Nephron progenitor cell (in vitro differentiated cells): Measurements from ENCODE around the gene PCBD2.
"Not testable (repeated sequence)": the region's sequence is repeated elsewhere in the genome, so short reads cannot be mapped to it uniquely, and the experiment has no call there.

ENCODE experiments used
- DNase-seq: peaks from one replicate; pipeline ENCODE4 v3.0.0; 2021
- H3K27ac Mint-ChIP-seq: 2 replicates; pipeline ENCODE4 v1.8.0; 2021; ENCODE audit warnings: mild to moderate bottlenecking, moderate library complexity, mixed read lengths
- H3K27me3 Mint-ChIP-seq: 2 replicates; pipeline ENCODE4 v1.8.0; 2021; ENCODE audit warnings: mild to moderate bottlenecking, low read depth, mixed read lengths; ENCODE audit not compliant: poor library complexity
- H3K36me3 Mint-ChIP-seq: 2 replicates; pipeline ENCODE4 v1.8.0; 2021; ENCODE audit warnings: low read depth, mixed read lengths
- H3K4me1 Mint-ChIP-seq: 2 replicates; pipeline ENCODE4 v1.8.0; 2021; ENCODE audit warnings: mixed read lengths
- H3K4me3 Mint-ChIP-seq: 2 replicates; pipeline ENCODE4 v1.8.0; 2021; ENCODE audit warnings: mild to moderate bottlenecking, moderate library complexity, mixed read lengths
- H3K9me3 Mint-ChIP-seq: 2 replicates; pipeline ENCODE4 v1.8.0; 2021; ENCODE audit warnings: mild to moderate bottlenecking, moderate library complexity, mixed read lengths
- TF ChIP-seq, protein P1 (sequence below): fragments of 200-600 bp; sonication (generic); IDR thresholded peaks from 2 replicates; pipeline ENCODE4 v1.5.0; 2021; ENCODE audit warnings: antibody characterized with exemption

Gene PCBD2

DNA sequence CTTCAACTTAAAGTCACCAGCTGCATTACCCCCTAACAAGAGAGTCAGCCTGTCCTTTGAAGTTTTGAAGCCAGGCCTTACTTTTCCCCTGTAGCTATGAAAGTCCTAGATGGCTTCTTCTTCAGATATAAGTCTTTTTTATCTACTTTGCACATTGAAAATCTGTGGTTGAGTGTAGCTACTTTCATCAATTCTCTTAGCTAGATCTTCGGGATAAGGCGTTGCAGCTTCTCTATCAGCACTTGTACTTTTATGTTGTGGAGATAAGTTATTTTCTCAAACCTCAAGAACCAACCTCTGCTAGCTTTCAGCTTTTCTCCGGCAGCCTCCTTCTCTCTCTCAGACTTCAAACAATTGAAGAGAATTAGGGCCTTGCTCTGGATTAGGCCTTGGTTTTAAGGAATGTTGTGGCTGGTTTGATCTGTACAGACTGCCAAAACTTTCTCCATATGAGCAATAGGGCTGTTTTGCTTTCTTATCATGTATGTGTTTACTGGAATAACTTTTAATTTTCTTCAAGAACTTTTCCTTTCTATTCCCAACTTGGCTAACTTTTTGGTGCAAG lies 84.4 kb downstream of the PCBD2 start:
- Mint-ChIP-seq H3K36me3 (no peaks in the 10 kb centered on the region), H3K9me3 (peaks cover 24% of the 10 kb centered on the region), H3K27me3 (peaks cover 3% of the 10 kb centered on the region), H3K4me3 (no peak overlapping the region), H3K4me1 (no peaks in the 10 kb centered on the region), H3K27ac (no peak overlapping the region)
- TF ChIP-seq, protein P1, sequence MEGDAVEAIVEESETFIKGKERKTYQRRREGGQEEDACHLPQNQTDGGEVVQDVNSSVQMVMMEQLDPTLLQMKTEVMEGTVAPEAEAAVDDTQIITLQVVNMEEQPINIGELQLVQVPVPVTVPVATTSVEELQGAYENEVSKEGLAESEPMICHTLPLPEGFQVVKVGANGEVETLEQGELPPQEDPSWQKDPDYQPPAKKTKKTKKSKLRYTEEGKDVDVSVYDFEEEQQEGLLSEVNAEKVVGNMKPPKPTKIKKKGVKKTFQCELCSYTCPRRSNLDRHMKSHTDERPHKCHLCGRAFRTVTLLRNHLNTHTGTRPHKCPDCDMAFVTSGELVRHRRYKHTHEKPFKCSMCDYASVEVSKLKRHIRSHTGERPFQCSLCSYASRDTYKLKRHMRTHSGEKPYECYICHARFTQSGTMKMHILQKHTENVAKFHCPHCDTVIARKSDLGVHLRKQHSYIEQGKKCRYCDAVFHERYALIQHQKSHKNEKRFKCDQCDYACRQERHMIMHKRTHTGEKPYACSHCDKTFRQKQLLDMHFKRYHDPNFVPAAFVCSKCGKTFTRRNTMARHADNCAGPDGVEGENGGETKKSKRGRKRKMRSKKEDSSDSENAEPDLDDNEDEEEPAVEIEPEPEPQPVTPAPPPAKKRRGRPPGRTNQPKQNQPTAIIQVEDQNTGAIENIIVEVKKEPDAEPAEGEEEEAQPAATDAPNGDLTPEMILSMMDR = no peak
- DNase-seq = no peak

DNA sequence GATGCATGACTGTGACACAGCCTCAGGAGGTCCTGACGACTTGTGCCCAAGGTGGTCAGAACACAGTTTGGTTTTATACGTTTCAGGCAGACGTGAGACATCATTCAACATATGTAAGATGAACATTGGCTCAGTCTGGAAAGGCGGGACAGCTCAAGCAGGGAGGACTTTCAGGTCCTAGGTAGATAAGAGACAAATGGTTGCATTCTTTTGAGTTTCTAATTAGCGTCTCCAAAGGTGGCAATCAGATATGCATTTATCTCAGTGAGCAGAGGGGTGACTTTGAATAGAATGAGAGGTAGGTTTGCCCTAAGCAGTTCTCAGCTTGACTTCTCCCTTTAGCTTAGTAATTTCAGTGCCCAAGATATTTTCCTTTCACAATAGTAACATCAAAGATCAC lies 85.3 kb downstream of the PCBD2 start:
- H3K4me1 Mint-ChIP-seq, H3K27ac Mint-ChIP-seq, DNase-seq, H3K27me3 Mint-ChIP-seq, H3K4me3 Mint-ChIP-seq, H3K36me3 Mint-ChIP-seq: not testable (repeated sequence)
- peaks cover 18% of the 10 kb centered on the region for H3K9me3 Mint-ChIP-seq

DNA sequence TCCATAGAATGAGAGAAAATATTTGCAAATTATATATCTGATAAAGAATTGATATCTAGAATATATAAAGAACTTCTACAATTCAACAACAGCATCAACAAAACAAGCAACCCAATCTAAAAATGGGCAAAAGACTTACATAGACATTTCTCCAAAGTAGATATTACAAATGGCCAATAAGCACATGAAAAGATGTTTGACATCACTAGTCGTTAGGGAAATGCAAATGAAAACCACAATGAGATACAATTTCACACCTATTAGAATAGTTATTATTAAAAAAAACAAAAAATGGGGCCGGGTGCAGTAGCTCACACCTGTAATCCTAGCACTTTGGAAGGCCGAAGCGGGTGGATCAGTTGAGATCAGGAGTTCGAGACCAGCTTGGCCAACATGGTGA lies 87.2 kb downstream of the PCBD2 start:
- peaks cover 6% of the 10 kb centered on the region for H3K27me3 Mint-ChIP-seq
- peaks cover 17% of the 10 kb centered on the region for H3K9me3 Mint-ChIP-seq
- no peaks in the 10 kb centered on the region for H3K36me3 Mint-ChIP-seq

DNA sequence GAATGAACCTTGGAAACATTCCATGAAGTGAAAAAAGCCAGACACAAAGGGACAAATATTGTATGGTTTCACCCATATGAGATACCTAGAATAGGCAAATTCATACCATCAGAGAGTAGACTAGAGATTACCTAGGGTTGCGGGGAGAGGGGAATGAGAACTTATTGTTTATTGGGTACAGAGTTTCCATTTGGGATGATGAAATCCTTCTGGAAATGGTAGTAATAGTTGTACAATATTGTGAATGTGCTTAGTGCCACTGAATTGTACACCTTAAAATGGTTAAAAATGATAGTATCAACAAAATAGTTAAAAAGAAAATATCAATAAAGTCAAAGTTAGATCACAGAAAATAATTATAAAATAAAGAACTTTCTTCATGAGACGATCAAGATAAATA lies 88.2 kb downstream of the PCBD2 start:
- no peak for DNase-seq
- peaks cover 17% of the 10 kb centered on the region for H3K9me3 Mint-ChIP-seq
- TF ChIP-seq, protein P1 = no peak
- no peak overlapping the region for H3K4me3 Mint-ChIP-seq
- no peaks in the 10 kb centered on the region for H3K36me3 Mint-ChIP-seq
- no peaks in the 10 kb centered on the region for H3K4me1 Mint-ChIP-seq
- no peak overlapping the region for H3K27ac Mint-ChIP-seq
- H3K27me3 Mint-ChIP-seq = peaks cover 6% of the 10 kb centered on the region

More for the DNA sequence above, 87.2 kb downstream of the PCBD2 start:
- TF ChIP-seq, protein P1 = no peak
- Mint-ChIP-seq H3K27ac (no peak overlapping the region), H3K4me1 (no peaks in the 10 kb centered on the region), H3K4me3 (no peak overlapping the region)
- DNase-seq = no peak

DNA sequence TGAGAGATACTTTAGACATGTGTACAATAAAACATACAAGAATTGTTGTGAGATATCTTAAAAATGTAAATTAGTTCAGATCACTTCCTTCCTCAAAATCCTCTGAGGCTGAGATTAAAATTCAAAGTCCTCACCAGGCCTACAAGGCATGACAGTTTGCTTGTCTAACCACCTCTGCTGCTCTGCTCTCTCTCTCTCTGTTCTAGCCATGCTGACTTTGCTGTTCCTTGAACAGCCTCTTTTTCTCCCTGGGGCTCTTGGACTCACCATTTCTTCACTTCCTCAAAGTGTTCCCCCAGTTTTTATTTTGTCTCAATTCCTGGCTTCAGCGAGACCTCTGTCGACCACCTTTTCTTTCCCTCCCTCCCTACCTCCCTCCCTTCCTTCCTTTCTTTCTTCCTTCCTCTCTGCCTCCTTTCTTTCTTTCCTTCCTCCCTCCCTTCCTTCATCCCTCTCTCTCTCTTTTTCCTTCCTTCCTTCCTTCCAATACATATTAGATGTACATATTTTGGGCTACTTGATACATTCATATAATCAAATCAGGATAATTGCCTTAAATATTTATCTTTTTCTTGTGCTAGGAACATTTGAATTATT lies 89.7 kb downstream of the PCBD2 start:
- Mint-ChIP-seq H3K4me1 (no peaks in the 10 kb centered on the region), H3K27me3 (peaks cover 9% of the 10 kb centered on the region), H3K27ac (no peak overlapping the region), H3K9me3 (peaks cover 17% of the 10 kb centered on the region), H3K36me3 (no peaks in the 10 kb centered on the region), H3K4me3 (no peak overlapping the region)
- no peak for DNase-seq
- TF ChIP-seq, protein P1 = no peak

DNA sequence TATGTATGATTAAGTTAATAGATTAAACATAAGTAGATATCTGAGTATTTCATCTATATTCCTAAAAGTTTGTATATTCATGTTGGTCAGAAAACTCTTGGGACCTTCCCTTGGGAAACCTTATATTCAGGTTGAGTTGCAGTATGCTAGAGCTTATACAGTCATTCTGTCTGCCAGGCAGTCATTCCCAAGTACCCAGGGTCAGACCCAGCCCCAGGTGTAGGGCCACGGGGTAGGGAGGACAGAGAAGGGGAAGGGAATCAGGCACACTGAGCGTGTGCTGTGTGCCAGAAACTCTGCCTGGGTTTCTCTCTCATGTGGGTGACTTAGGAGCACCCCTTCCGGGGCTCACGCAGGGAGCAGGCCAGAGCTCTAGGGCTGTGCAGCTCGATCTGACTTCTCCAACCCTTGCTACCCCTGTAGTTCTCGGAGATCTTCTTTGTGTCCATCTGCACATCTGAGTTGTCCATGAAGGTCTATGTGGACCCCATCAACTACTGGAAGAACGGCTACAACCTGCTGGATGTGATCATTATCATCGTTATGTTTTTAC lies 91.0 kb downstream of the PCBD2 start:
- no peak overlapping the region for H3K27ac Mint-ChIP-seq
- TF ChIP-seq, protein P1 = no peak
- peaks cover 15% of the 10 kb centered on the region for H3K27me3 Mint-ChIP-seq
- H3K4me3 Mint-ChIP-seq = no peak overlapping the region
- H3K9me3 Mint-ChIP-seq = peaks cover 9% of the 10 kb centered on the region
- DNase-seq = no peak
- no peaks in the 10 kb centered on the region for H3K4me1 Mint-ChIP-seq
- no peaks in the 10 kb centered on the region for H3K36me3 Mint-ChIP-seq
